GM12878 (cell line): Measurements from ENCODE around the gene HEPACAM. TPM values are rescaled to one million over a fixed set of nuclear protein-coding genes. Genes with fewer than 3 reads are reported as not detected.

Experiments
- ATAC-seq: fragments of 200-7000 bp; cut with Tn5 transposase; 3 replicates; pipeline ENCODE4 v1.9.1; 2020; ENCODE audit warnings: mild to moderate bottlenecking, moderate library complexity
- BruUV-seq: library from RNA; stranded (reverse); fragments of 400-500 nt; replicated peaks from 2 replicates; lab custom pipeline; 2021; lab: Mats Ljungman, UMichigan
- CTCF ChIA-PET: fragments of 300-600 bp; sonication (Branson Sonifier 250); formaldehyde crosslinking; extraction: SDS; loops from one replicate; lab custom pipeline; 2021; ENCODE audit warnings: inconsistent platforms; lab: Yijun Ruan, JAX
- POLR2A ChIA-PET: fragments of 350-600 bp; formaldehyde crosslinking; extraction: SDS; loops from one replicate; lab custom pipeline; 2021; ENCODE audit warnings: inconsistent platforms; lab: Charles Lee
- RAD21 ChIA-PET: fragments of 300-600 bp; sonication (Branson Sonifier 250); formaldehyde crosslinking; loops from one replicate; lab custom pipeline; 2023; ENCODE audit warnings: antibody characterized with exemption; ENCODE audit not compliant: unreplicated experiment; lab: Charles Lee
- SMC1A ChIA-PET: fragments of 300-600 bp; sonication (Branson Sonifier 250); formaldehyde crosslinking; loops from one replicate; lab custom pipeline; 2023; ENCODE audit not compliant: unreplicated experiment, uncharacterized antibody; lab: Charles Lee
- DNase-seq: peaks from one replicate; pipeline ENCODE4 v3.0.0-alpha.2; 2011; ENCODE audit warnings: low read depth, low spot score
- FAIRE-seq: peaks from 3 replicates; lab custom pipeline; 2011; peaks lifted over from hg19 to GRCh38; lab: Jason Lieb, UNC
- H2AFZ ChIP-seq: 2 replicates; pipeline ENCODE4 v1.6.0; 2011; ENCODE audit warnings: low read depth, low read length, control low read depth; ENCODE audit not compliant: control insufficient read depth
- H3K27ac ChIP-seq: 2 replicates; pipeline ENCODE4 v1.5.1; 2011; ENCODE audit warnings: control low read depth; ENCODE audit not compliant: control insufficient read depth, insufficient read depth
- H3K27me3 ChIP-seq, 2 experiments: replicated peaks in 1 of 2; 2 replicates each; pipeline versions ENCODE4 v1.6.0 to v1.6.1; 2011; ENCODE audit warnings: low read length in 1 of 2; ENCODE audit not compliant: control insufficient read depth in 2 of 2, insufficient read depth in 2 of 2
- H3K36me3 ChIP-seq, 2 experiments: 2 replicates each; pipeline ENCODE4 v1.5.1; 2011; ENCODE audit warnings: low read length in 1 of 2; ENCODE audit not compliant: control insufficient read depth in 2 of 2, insufficient read depth in 2 of 2
- H3K4me1 ChIP-seq: 2 replicates; pipeline ENCODE4 v1.6.1; 2011; ENCODE audit warnings: mild to moderate bottlenecking, low read length, moderate library complexity, mixed read lengths; ENCODE audit not compliant: control insufficient read depth, insufficient read depth
- H3K4me2 ChIP-seq: 2 replicates; pipeline ENCODE4 v1.6.0; 2011; ENCODE audit warnings: control low read depth; ENCODE audit not compliant: control insufficient read depth, insufficient read depth
- H3K4me3 ChIP-seq: fragments of 200-600 bp; sonication (generic); 2 replicates; pipeline ENCODE4 v1.5.1; 2016
- H3K79me2 ChIP-seq: 2 replicates; pipeline ENCODE4 v1.6.0; 2011; ENCODE audit warnings: low read length; ENCODE audit not compliant: control insufficient read depth, insufficient read depth
- H3K9ac ChIP-seq: 2 replicates; pipeline ENCODE4 v1.8.0; 2011; ENCODE audit warnings: low read length, control low read depth, mixed read lengths; ENCODE audit not compliant: control insufficient read depth, insufficient read depth
- H3K9me3 ChIP-seq: replicated peaks from 3 replicates; pipeline ENCODE4 v1.5.1; 2011; ENCODE audit warnings: mild to moderate bottlenecking, low read length; ENCODE audit not compliant: control insufficient read depth, insufficient read depth
- H4K20me1 ChIP-seq: 2 replicates; pipeline ENCODE4 v1.6.0; 2011; ENCODE audit not compliant: control insufficient read depth, insufficient read depth
- ATF7 ChIP-seq: fragments of 450-650 bp; IDR thresholded peaks from 2 replicates; pipeline ENCODE4 v1.6.1; 2016; ENCODE audit warnings: low read depth, mild to moderate bottlenecking
- BHLHE40 ChIP-seq, 2 experiments: fragments of 450-650 bp in 1 of 2; IDR thresholded peaks; 2 replicates each; pipeline ENCODE4 v1.6.1; 2011 to 2017; ENCODE audit warnings: low read depth in 2 of 2, borderline replicate concordance in 1 of 2, improper control_type of control experiment in 1 of 2, low read length in 1 of 2, mild to moderate bottlenecking in 1 of 2
- FOS ChIP-seq: IDR thresholded peaks from 3 replicates; pipeline ENCODE4 v1.6.1; 2011; ENCODE audit warnings: borderline replicate concordance; ENCODE audit not compliant: insufficient read length; ENCODE audit errors: extremely low read depth
- HDAC6 ChIP-seq: fragments of 200-600 bp; sonication (generic); IDR thresholded peaks from one replicate; pipeline ENCODE4 v1.8.0; 2017; ENCODE audit warnings: antibody characterized with exemption; ENCODE audit not compliant: unreplicated experiment
- MXI1 ChIP-seq: fragments of 150-350 bp; IDR thresholded peaks from 2 replicates; pipeline ENCODE4 v1.6.1; 2011; ENCODE audit warnings: low read depth, mild to moderate bottlenecking, inconsistent platforms, low read length, improper control_type of control experiment
- POLR2AphosphoS5 ChIP-seq: IDR thresholded peaks from 2 replicates; pipeline ENCODE4 v1.6.1; 2011; ENCODE audit warnings: mild to moderate bottlenecking, low read length, inconsistent platforms
- REST ChIP-seq: IDR thresholded peaks from 2 replicates; pipeline ENCODE4 v1.6.1; 2012; ENCODE audit warnings: mild to moderate bottlenecking, low read depth, low read length
- SMC3 ChIP-seq: IDR thresholded peaks from 2 replicates; pipeline ENCODE4 v1.6.1; 2011; ENCODE audit warnings: low read length, improper control_type of control experiment, borderline replicate concordance
- TARDBP ChIP-seq: IDR thresholded peaks from 2 replicates; pipeline ENCODE4 v1.6.1; 2016; ENCODE audit warnings: borderline replicate concordance
- WGBS: methylation state at CpG from one replicate; pipeline ENCODE4 v1.1.6; 2016; ENCODE audit warnings: low lambda C conversion rate; ENCODE audit not compliant: insufficient replicate concordance, insufficient coverage; ENCODE audit errors: missing lambda C conversion rate; 5-methylcytosine and 5-hydroxymethylcytosine counted together
- in situ Hi-C: fragments of 300-500 bp; cut with MboI; formaldehyde crosslinking; loops from 9 replicates; pipeline ENCODE4 v1.14.3; 2018; ENCODE audit warnings: mixed read lengths
- intact Hi-C: fragments of 100-400 bp; cut with micrococcal nuclease; formaldehyde crosslinking; loops from one replicate; pipeline ENCODE4 v1.14.2; 2022; ENCODE audit not compliant: unreplicated experiment
- polyA plus RNA-seq, 11 experiments: library from polyadenylated mRNA; depleted of rRNA in 4 of 11; unstranded in 6 of 11; stranded (reverse) in 5 of 11; fragments of >200 nt; fragmentation: Nextera tagmentation in 4 of 11; fragmentation: Illumina TruSeq in 1 of 11; extraction: Ambion mirVana in 4 of 11; extraction: Trizol in 1 of 11; gene quantifications; 1 replicate in 1 of 11; 2 replicates in 10 of 11; pipeline versions ENCODE4 v1.2.1 to v1.2.3, GENCODE V29; 2011 to 2016; ENCODE audit warnings: inconsistent platforms in 2 of 11, missing spikeins in 2 of 11, low read depth in 1 of 11
- total RNA-seq, 4 experiments: library from RNA; depleted of rRNA in 3 of 4; stranded (reverse); fragments of >200 nt in 3 of 4; fragmentation: Illumina TruSeq in 1 of 4; extraction: Trizol in 1 of 4; gene quantifications; 2 replicates each; pipeline versions ENCODE4 v1.2.1 to v1.2.3, GENCODE V29; 2013 to 2021
- TF ChIP-seq, protein P1 (sequence below): IDR thresholded peaks from 2 replicates; pipeline ENCODE4 v1.6.1; 2012; ENCODE audit warnings: low read depth, low read length, improper control_type of control experiment

The HEPACAM gene
- total and polyA plus RNA-seq, 10 of the 15 experiments (the other 5 are each of a cell fraction or from before 2014, with no cell fraction given), result 0.03 TPM; not detected in 9

- no peak for TF ChIP-seq BHLHE40 (IDR thresholded peaks at IDR 0.05; ENCODE audit: borderline replicate concordance in 1 of 2, low read depth in 2 of 2, low read length in 1 of 2)
- TF ChIP-seq, all 136 proteins: peak for 0
Observed at GRCh38 chr11:124898711-124899110, 37.1 kb downstream of the HEPACAM start (continued).

GRCh38 chr11:124898263-124898680 is 37.6 kb downstream of the HEPACAM start:
- Histone ChIP-seq H3K4me3 (no peak overlapping the region), H3K79me2 (no peaks in the 10 kb centered on the region), H3K4me2 (no peak overlapping the region), H3K4me1 (no peaks in the 10 kb centered on the region), H3K36me3 (no peaks in the 10 kb centered on the region), H3K9ac (no peak overlapping the region), H3K27me3 (peaks cover 3 to 7% of the 10 kb centered on the region in 2 experiments; a peak in 3 of 4 replicates), H4K20me1 (no peaks in the 10 kb centered on the region), H3K9me3 (no peaks in the 10 kb centered on the region)
- ATAC-seq (no peak), DNase-seq (no peak)
- in situ Hi-C loops (no loop called here), intact Hi-C loops (no loop called here)
- RAD21 ChIA-PET, result no interaction called here
- SMC1A ChIA-PET, result no interaction called here
- POLR2A ChIA-PET, result no interaction called here
- CTCF ChIA-PET, result interaction anchor here (0.9 kb wide), 1 partner anchor 10 kb away, joined by 4 read pairs; no protein-coding TSS in a partner anchor
- 26% methylated on average over 3 of the region's 3 CpGs for WGBS
- BruUV-seq, result no TSS peak
- TF ChIP-seq MXI1 (no peak), POLR2AphosphoS5 (no peak)
- TF ChIP-seq, all 136 proteins: peak for 0
- FAIRE-seq, result no peak
- no peak overlapping the region for H3K27ac ChIP-seq
- H2AFZ ChIP-seq, result no peak overlapping the region

- H2AFZ ChIP-seq, result no peak within 1 kb of the TSS
- H3K9ac ChIP-seq, result no peak within 1 kb of the TSS
- no peaks in the 10 kb centered on the region for H3K9me3 ChIP-seq
- no peaks in the 10 kb centered on the region for H4K20me1 ChIP-seq
- in situ Hi-C loops, result no loop called here
- no TSS peak for BruUV-seq
- H3K36me3 ChIP-seq, result no peaks in the 10 kb centered on the region
- no peak for ATAC-seq
- ChIA-PET RAD21 (no interaction called here), POLR2A (interaction anchor here (0.6 kb wide), 1 partner anchor 475 kb away, joined by 3 read pairs; no protein-coding TSS in a partner anchor), SMC1A (no interaction called here), CTCF (interaction anchor here (0.9 kb wide), 1 partner anchor 11 kb away, joined by 4 read pairs; no protein-coding TSS in a partner anchor)
- intact Hi-C loops, result no loop called here
- H3K4me1 ChIP-seq, result no peaks in the 10 kb centered on the region
- H3K79me2 ChIP-seq, result no peaks in the 10 kb centered on the region
- no peak for FAIRE-seq
- no peak within 1 kb of the TSS for H3K4me3 ChIP-seq
- 10% methylated on average over 11 of the region's 12 CpGs for WGBS
- peaks cover 3 to 7% of the 10 kb centered on the region in 2 experiments; a peak in 3 of 4 replicates for H3K27me3 ChIP-seq
- H3K4me2 ChIP-seq, result no peak within 1 kb of the TSS
- no peak for DNase-seq
- no peak within 1 kb of the TSS for H3K27ac ChIP-seq
- TF ChIP-seq SMC3 (no peak), ATF7 (no peak), HDAC6 (no peak), REST (no peak), TARDBP (no peak), FOS (no peak)
- TF ChIP-seq, protein P1, sequence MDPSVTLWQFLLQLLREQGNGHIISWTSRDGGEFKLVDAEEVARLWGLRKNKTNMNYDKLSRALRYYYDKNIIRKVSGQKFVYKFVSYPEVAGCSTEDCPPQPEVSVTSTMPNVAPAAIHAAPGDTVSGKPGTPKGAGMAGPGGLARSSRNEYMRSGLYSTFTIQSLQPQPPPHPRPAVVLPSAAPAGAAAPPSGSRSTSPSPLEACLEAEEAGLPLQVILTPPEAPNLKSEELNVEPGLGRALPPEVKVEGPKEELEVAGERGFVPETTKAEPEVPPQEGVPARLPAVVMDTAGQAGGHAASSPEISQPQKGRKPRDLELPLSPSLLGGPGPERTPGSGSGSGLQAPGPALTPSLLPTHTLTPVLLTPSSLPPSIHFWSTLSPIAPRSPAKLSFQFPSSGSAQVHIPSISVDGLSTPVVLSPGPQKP, result no peak
Observed at GRCh38 chr11:124897674-124898262, 38.1 kb downstream of the HEPACAM start, which contains the start of gene ROBO4. TSS of gene ROBO4 (minus strand) at chr11:124897865. CDS start at chr11:124897795, 70 bp downstream.
